ENCODE measurements around the gene FAAP100.

DNA sequence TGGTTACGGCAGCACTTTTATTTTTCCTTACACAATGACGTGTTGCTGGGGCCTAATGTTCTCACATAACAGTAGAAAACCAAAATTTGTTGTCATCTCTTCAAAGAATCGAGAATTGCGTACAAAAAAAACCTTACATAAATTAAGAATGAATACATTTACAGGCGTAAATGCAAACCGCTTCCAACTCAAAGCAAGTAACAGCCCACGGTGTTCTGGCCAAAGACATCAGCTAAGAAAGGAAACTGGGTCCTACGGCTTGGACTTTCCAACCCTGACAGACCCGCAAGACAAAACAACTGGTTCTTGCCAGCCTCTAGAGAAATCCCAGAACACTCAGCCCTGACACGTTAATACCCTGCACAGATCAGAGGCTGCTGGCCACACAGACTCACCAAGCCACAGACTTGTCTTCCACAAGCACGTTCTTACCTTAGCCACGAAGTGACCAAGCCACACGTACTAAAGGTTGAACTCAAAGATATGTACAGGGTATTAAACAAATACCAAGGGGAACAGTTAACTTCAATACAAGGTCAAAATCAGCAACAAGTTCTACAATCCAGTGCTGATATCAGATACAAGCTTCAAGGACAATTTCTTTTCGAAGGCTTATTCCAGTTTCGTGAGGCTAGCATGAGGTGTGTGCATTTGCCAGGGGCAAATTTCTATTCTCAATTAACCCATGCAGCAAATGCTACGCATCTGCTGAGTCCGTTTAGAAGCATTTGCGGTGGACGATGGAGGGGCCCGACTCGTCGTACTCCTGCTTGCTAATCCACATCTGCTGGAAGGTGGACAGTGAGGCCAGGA lies 42.0 kb downstream of the FAAP100 start:
- TF ChIP-seq POLR2AphosphoS5 (IDR thresholded peaks at IDR 0.05): peak in 2 of 4 donors; percentile 47 to 68
- TF ChIP-seq EP300 (IDR thresholded peaks at IDR 0.05): no peak
